DMS 273 (cell line): ENCODE measurements around the gene APOLD1.
"Not testable (repeated sequence)": the region's sequence is repeated elsewhere in the genome, so short reads cannot be mapped to it uniquely, and the experiment has no call there.

ENCODE experiments used
- DNase-seq: peaks from one replicate; lab custom pipeline; 2025; ENCODE audit not compliant: unreplicated experiment; lab: John Stamatoyannopoulos, UW

The APOLD1 gene

GRCh38 chr12:12784911-12785814, at the start of gene APOLD1:
Gene APOLD1, plus strand, starts transcription at chr12:12785659. Its CDS starts 33 bp downstream, at chr12:12785692.
- DNase-seq, result no peak

- peak; percentile 43 for DNase-seq
Measured at GRCh38 chr12:12736759-12737676, 48.4 kb upstream of the APOLD1 start.

GRCh38 chr12:12738152-12738551, 47.3 kb upstream of the APOLD1 start:
- not testable (repeated sequence) for DNase-seq

GRCh38 chr12:12741660-12742059, 43.8 kb upstream of the APOLD1 start:
- DNase-seq, result peak; percentile 33

GRCh38 chr12:12744546-12745305, 40.7 kb upstream of the APOLD1 start:
- no peak for DNase-seq

GRCh38 chr12:12745576-12746211, 39.8 kb upstream of the APOLD1 start:
- no peak for DNase-seq

- DNase-seq, result peak; percentile 26
Measured at GRCh38 chr12:12747278-12747677, 38.2 kb upstream of the APOLD1 start.

GRCh38 chr12:12748044-12748443, 37.4 kb upstream of the APOLD1 start:
- peak; percentile 19 for DNase-seq

- DNase-seq, result peak; percentile 5
Measured at GRCh38 chr12:12749433-12749832, 36.0 kb upstream of the APOLD1 start.

GRCh38 chr12:12755923-12756322, 29.5 kb upstream of the APOLD1 start:
- DNase-seq, result no peak

- DNase-seq, result no peak
Measured at GRCh38 chr12:12757121-12757520, 28.3 kb upstream of the APOLD1 start.

- DNase-seq, result no peak
Measured at GRCh38 chr12:12759234-12759915, 26.1 kb upstream of the APOLD1 start.

- DNase-seq, result no peak
Measured at GRCh38 chr12:12764824-12765223, 20.6 kb upstream of the APOLD1 start.

GRCh38 chr12:12770262-12770661, 15.2 kb upstream of the APOLD1 start:
- DNase-seq, result no peak

- no peak for DNase-seq
Measured at GRCh38 chr12:12774791-12775190, 10.7 kb upstream of the APOLD1 start.

GRCh38 chr12:12776261-12776660, 9.2 kb upstream of the APOLD1 start:
- DNase-seq, result no peak

GRCh38 chr12:12777092-12777491, 8.4 kb upstream of the APOLD1 start:
- no peak for DNase-seq

GRCh38 chr12:12779007-12779406, 6.5 kb upstream of the APOLD1 start:
- no peak for DNase-seq

- DNase-seq, result peak; percentile 49
Measured at GRCh38 chr12:12779529-12779928, 5.9 kb upstream of the APOLD1 start.

- no peak for DNase-seq
Measured at GRCh38 chr12:12784116-12784515, 1.3 kb upstream of the APOLD1 start.
